HG03378 (cell line): ENCODE results near the gene AHCTF1.

Experiments
- ATAC-seq: cut with Tn5 transposase; IDR thresholded peaks from one replicate; pipeline ENCODE4 v1.9.1; 2021; ENCODE audit warnings: mild to moderate bottlenecking, moderate library complexity; ENCODE audit not compliant: unreplicated experiment

Gene AHCTF1

DNA sequence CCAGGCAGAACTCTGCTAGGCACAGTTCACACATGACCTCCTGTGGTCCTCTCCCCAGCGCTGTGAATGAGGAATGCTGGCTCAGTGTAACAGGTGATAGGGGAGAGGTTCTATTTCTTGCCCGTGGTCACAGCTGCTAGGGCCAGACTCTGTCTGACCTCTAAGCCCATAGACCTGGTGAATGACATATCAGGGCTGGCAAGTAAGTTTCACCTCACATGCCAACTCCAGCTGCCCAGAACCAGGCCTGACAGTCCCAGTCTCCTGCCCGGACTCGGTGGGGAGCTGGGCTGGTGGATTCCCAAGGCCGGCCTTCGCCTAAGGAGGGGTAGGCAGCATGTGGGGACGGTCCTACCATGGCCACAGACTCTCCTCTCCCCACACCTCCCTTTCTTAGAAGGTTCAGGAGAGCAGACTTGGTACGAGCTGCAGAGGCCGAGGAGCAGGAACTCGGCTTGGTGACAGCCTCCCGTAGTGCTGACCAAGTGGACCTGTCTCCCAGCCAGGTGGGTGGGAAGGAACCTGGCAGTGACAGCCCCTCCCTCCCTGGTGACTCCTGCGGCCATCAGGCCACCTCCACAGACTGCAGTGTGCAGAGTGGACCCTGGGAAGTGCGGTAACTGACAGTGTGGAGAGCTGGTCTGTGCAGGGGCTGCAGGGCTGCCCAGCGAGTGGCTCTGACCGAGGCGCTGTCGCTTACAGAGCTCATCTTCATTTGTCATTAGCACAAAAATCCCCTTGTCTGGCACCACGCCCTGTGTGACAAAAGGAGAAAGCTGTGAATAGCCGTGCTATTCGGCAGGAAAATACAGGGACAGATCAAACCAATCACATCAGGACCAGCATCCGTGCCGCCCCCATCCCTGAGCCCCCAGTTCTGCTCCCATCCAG lies 132.9 kb downstream of the AHCTF1 start:
- no peak for ATAC-seq

DNA sequence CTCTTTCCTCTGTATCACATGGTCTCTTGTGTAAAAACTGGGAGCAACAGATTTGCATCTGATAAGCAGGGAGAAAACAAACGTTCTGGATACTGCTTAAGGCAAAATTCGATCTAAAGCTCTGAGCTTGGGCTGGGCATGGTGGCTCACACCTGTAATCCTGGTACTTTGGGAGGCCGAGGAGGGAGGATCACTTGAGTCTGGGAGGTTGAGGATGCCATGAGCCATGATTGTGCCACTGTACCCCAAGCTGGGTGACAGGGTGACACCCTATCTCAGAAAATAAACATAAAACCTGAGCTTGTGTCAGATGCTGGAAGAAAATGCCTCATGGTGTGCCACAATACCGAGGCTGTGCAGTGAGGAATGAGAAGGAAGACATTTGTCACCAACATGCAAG lies 133.6 kb downstream of the AHCTF1 start:
- no peak for ATAC-seq

DNA sequence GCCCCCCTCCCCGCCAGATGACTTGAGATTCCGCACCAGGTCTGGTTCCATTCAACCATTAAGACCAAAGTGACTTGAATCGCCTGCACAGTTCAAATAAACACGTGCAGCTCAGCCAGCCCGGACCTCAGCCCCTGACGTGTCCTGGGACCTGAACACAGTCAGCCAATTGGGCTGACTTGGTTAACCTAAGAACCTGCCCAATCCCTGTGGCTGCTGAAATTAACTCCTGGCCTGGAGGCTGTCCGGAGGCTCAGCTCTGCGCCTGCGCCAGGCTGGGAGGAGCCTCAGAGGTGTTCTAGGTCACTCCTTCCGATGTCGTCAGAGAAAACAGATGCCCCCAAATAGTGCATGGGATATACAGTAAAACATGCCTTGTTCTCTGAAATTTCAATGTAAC lies 134.2 kb downstream of the AHCTF1 start:
- no peak for ATAC-seq

DNA sequence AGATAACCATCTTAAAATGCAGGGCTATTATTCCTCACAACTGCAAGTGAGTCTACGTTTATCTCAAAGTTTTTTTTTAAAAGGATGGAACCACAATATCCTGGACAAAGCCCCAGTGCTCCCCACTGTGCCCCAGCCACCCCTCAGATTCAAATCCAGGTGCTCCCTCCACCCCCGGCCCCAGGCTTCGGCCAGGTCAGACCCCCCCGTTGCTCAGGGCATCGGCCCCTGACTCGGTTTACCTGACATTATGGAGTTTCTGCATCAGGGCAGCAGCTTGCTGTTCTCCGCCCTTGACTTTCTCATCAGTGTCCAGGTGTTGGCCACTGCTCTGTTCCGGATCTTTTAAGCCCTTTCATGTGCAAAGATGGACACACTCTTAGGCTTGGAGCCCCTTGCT lies 134.6 kb downstream of the AHCTF1 start:
- ATAC-seq = no peak

DNA sequence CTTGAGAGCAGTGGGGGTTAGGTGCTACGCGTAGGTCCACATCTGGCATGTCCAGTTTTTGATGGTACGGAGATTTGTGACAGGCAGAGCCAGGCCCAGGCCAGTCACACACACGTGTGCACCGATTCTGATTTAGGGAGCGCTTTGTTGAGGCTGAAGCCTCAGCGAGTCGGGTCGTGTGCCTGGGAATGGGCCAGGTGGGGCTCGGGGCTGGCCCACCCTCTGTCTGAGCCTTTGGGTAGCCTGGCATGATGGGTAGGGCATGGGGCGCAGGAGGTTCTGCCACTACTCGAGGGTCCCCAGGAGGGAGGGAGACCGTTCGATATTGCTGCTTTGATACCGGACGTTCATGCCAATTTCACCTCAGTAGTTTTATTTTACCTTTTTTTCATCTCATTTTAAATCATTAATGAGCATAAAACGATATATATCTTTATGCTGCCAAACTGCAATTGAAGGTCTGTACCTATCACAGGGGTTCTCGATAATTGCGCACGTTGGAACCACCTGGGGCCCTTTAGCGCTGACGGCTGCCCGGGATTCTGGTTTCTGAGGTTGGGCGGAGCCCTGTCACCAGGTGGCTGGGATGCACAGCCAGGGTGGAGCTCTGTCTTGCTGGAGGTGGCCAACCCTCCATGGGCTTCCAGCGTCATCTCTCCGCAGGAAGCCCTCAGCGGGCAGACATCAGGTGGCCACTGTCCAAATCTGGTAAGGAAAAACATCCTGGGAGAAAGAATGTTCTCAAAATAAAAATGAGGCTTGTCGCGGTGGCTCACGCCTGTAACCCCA lies 135.6 kb downstream of the AHCTF1 start:
- ATAC-seq = no peak

GRCh38 chr1:246794828-246795671 lies 136.7 kb downstream of the AHCTF1 start:
- no peak for ATAC-seq

DNA sequence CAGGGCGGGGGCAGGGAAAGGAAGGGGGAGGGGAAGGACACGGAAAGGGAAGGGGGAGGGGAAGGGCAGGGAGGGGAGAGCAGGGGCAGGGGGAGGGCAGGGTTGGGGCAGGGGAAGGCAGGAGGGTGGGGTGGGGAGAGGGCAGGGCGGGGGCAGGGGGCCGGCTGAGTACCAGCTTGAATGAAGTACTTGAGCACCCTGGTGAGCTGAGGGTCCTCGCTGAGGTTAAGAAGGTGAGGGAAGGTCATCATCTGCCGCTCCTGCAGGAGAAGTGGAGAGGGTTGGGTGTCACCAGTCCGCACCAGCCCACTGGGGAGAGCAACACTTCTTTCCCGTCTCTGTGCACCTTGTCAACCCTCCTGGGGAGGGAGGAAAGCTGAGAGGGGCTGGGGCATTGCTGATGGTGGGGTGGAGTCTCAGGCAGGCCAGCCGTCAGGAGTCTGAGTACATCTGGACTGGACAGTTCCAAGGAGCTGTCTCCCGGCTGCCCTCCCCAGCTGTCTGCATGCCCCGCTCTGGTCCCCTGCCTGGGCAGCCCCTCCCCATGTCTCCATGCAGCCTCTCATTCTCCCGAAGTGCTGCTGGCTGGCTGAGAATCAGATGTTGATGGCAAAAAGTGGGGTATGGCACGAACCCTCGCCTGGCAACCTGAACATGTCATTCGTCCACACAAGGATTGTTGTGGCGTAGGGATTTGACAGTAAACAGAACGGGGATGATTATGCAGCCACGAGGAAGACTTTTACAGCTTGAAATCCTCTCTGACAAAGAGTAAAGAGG lies 137.5 kb downstream of the AHCTF1 start:
- no peak for ATAC-seq

DNA sequence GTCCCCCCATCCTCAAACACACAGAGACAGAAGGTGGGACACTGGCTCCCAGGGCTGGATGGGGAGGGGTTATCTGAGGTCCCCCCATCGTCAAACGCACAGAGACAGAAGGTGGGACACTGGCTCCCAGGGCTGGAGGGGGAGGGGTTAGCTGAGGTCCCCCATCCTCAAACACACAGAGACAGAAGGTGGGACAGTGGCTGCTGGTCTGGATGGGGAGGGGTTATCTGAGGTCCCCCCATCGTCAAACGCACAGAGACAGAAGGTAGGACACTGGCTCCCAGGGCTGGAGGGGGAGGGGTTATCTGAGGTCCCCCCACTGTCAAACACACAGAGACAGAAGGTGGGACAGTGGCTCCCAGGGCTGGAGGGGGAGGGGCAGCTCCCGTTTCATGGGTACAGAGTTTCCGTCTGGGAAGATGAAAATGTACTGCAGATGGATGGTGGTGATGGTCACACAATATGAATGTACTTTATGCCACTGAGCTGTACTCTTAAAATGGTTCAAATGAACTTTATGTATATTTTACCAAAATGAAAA lies 138.3 kb downstream of the AHCTF1 start:
- no peak for ATAC-seq

DNA sequence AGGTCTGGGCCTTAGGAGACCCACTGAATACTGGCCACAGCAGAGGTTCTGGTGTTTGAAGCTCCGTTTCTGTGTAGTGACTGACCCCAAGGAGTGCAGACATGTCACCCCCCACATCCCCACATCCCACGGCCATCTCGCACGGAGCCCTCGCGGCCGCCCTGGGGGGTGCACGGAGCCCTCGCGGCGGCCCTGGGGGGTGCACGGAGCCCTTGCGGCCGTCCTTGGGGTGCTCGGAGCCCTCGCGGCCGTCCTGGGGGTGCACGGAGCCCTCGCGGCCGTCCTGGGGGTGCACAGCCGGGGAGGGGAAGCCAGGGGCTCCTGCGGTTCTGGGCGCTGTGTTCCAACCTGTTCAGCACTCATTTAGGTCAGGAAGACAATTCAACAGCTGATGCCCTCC lies 139.1 kb downstream of the AHCTF1 start:
- no peak for ATAC-seq

DNA sequence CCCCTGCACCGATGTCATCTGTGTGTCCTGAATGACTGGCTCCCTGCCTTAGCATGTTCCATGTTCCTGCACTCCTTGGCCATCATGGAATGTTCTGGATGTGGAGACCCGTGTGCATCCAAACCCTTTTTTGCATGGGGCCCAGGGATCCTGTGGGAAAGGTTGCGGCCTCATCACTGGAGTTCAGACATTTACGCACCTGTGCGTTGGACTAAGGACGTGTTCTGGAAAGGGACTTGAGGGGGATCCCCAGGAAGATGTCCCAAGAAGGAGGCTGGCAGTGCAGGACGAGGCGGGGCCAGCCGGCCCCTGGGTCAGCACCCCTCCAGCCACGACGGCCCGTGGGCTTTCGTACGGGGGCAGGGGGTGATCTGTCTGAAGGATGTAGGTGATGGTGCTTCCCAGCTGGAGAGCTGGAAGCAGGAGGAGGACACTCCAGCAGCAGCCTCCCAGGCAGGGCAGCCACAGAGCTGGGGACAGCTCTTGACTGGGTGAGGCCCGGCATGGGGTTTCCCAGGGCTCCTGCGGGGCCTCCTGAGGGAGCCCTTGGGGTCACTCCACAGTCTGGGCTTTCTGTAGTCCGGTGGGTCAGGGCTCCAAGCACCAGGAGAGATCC lies 140.3 kb downstream of the AHCTF1 start:
- ATAC-seq = no peak

- ATAC-seq = no peak
Measured at GRCh38 chr1:246790833-246791232, 140.9 kb downstream of the AHCTF1 start.

GRCh38 chr1:246790364-246790763 lies 141.4 kb downstream of the AHCTF1 start:
- no peak for ATAC-seq

- no peak for ATAC-seq
Measured at GRCh38 chr1:246789454-246790339, 142.1 kb downstream of the AHCTF1 start.
